Germinal center (tissue), 1 donor: ENCODE data around the gene LTBP1.
A peak's percentile ranks its signal among the peaks of the same experiment; 100 is the strongest.
"Not testable (repeated sequence)": the region's sequence is repeated elsewhere in the genome, so short reads cannot be mapped to it uniquely, and the experiment has no call there.

Experiments used
- DNase-seq: peaks from one replicate; pipeline ENCODE4 v3.0.0; 2012; ENCODE audit warnings: mixed read lengths, low spot score

The LTBP1 gene

DNA sequence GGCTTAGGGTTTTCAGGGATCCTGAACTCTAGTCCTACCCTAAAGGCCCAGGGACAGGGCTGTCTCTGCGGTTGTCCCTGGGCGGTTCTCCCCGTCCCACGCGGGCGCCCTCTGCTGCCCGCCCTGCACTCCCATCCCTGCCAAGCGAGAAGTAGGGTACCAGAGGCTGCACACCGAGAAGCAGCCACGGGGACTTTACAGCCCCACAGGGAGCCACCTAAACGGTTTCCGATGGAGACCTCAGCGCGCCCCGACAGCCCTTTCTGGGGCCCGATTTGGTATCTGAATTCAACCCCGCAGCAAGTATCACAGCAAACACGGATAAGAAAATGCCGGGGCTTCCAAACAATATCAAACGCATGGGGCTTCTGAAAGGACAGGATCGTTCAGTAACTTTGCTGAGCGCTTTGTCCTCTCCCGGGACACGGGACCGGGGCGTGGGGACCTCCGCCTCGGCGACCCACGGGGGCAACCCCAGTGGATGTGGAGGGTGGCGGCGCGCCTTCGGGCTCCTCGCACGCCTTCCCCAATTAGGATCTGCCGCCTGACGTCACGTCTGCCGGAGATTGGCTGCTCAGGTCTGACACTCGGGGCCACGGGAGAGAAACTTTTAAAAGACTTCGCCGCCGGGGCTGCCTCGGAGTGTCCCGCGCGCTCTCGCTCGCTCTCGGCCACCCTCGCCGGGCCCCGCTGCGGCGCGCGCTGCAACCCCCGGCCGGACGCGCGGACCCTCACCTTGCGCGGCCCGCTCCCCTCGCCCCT, at the start of gene LTBP1:
TSS of gene LTBP1 (plus strand) at position 640 of the 762 bp plus-strand sequence. CDS start 372 bp downstream, outside the sequence.
- DNase-seq = peak; percentile 87

- no peak for DNase-seq
These were observed 46.3 kb upstream of the LTBP1 start for GRCh38 chr2:32900246-32900973.

GRCh38 chr2:32901313-32901712, 45.4 kb upstream of the LTBP1 start:
- DNase-seq = no peak

- no peak for DNase-seq
These were observed 44.6 kb upstream of the LTBP1 start for GRCh38 chr2:32902174-32902573.

GRCh38 chr2:32902986-32903385, 43.8 kb upstream of the LTBP1 start:
- no peak for DNase-seq

DNA sequence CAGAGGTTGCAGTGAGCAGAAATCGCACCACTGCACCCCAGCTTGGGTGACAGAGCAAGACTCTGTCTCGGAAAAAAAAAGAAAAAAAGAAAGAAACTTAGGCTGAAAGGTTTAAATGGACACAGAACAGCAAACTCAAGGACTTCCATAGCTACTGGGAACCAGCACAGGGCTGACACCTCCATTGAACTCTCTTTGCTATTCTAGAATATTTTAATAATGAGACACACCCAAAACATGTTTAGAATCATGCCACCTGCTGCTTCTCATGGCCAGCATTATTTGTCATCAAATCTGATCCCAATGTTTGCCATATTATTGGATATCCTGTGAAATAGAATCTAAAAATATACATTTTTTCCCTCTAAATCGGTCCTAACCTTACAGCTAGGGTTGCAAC, 42.7 kb upstream of the LTBP1 start:
- DNase-seq = no peak

DNA sequence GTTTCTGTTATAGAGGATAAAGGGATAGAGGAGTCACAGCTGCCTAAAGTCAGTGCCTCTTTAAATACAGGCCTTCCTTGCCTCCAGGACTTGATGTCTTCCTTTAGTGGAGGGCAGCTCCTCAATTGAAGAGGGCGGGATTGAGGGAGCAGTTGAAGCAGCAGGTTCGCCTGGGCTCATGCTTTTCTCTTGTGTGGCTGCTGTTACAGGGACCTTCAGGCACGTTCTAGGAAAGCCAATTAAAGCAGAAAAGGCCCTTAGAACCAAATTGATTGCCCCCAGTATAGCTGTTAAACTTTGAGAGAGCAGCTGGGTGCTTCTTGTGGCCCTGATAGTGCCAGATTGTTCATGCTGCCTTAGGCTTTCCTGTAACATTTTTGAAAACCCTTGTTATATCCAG, 42.0 kb upstream of the LTBP1 start:
- no peak for DNase-seq

- DNase-seq = no peak
These were observed 41.5 kb upstream of the LTBP1 start for GRCh38 chr2:32905270-32905669.

DNA sequence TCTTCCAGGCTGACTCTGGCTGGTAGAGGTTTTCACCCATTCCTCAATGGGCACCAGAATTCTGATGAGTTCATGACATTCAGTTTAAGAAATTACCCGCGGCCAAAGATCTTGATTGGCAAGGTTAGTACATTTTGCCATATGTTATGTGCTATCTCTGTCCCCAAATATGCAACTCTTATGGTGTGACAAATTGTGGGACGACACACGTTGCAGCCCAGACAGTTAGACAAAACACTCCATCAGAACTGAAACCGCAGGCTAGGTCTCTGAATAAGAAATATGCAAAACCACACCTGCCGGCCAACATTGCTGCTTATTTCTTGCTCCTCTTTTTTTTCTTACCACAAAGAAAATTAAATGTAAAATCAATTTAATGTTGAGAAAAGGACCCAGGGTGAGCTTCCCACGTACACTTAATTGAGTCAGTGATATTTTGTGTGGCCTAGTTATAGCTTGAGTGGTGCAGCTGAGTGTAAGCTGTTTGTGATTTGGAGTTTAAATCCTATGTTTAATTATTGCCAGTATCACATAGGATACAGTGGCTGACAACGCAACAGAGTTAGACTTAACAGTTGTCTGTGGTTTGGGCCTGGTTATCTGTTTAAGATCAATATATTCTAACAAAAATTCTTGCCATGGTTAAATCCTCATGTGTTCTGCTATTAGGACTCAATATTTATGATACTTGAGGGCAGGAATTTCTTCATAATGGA, 35.7 kb upstream of the LTBP1 start:
- peak; percentile 34 for DNase-seq

DNA sequence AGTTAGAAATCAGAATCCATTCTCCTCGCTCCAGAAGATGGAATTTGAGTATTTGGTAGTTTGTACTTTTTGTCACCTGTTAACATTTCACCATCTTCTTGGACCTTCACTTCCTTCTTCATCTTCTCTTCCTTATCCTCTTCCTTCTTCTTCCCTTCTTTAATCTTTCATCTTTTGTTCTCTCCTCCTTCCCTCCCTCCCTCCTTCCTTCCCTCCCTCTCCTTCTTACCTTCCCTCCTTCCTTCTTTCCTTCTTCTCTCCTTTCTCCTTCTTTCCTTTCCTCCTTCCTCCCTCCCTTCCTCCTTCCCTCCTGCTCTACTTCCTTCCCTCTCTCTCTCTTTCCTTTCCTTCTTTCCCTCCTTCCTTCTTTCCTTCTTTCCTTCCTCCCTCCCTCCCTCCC, 31.1 kb upstream of the LTBP1 start:
- no peak for DNase-seq

DNA sequence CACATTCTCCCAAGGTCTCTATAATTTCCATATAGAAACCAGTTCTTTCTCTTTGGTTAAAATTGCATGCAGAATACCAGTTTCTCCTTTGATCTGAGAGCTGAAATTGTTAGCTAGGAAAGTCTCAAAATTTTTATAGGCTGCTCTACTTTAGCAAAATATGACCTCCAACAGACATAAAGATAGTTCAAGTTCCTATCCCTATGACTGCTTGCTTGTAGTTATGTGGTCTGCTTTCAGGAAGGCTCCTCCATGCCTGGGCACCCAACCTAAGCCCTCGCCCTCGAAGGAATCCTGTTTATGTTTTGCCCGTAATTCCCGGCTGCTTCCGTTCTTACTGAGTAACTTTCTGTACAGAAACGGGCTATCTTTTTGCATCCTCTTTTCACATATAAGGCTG, 28.0 kb upstream of the LTBP1 start:
- DNase-seq = no peak

GRCh38 chr2:32919901-32920300, 26.9 kb upstream of the LTBP1 start:
- not testable (repeated sequence) for DNase-seq

- not testable (repeated sequence) for DNase-seq
These were observed 25.3 kb upstream of the LTBP1 start for GRCh38 chr2:32921486-32921885.

- DNase-seq = no peak
These were observed 24.3 kb upstream of the LTBP1 start for GRCh38 chr2:32922501-32922900.

GRCh38 chr2:32923109-32923508, 23.6 kb upstream of the LTBP1 start:
- no peak for DNase-seq

DNA sequence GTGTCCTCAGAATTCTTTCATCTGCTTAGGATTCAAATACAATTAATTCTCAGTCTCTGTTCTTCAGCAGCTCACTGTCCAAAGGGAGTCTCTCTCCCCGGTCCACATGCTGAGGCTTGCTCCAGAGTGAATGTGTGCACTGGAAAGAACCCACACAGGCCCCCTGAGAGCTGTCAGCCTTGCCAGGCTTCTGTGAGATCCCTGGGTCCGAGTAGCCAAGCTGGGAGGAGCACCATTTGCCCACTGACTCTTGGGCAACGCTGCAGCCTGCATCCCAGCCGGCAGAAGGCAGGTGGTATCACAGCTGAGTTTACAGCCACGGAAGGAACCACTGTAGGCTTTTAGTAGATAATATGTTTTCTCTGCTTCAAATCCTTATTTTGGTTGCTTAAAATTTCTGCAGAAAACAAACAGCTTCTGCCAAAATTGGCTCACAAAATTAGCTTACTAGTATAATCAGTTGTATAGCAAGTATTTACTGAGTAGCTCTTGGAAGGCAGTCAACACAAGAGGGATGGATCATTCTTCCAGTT, 21.4 kb upstream of the LTBP1 start:
- DNase-seq = no peak

DNA sequence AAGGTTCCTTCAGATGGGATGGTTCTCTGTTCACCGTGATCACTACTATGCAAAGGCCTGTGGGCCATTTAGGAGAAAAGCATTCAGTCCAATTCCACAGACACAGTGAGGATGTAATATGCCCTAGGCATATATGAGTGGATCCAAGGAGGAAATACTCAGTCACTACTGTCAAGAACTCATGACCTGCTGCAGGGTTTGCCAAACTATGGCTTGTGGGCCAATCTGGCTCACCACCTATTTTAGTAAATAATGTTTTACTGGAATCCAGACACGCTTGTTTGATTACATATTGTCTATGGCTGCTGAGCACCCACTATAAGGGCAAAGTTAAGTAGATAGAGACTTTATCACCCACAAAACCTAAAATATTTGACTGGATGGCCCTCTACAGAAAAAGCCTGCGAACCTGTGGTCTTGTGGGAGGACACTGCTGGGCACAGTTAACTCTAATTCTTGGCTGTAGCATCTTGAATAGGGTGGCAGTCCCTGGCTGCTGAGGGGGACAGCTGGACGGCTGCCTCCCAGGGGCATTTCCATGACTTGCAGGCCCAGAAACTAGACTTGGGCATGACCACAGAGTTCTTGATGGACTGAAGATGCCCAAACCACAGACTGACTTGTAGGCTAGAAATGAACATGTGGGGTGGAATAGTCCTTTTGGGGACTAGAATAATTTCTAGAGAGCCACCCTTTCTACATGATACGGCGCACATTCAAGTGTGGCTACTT, 20.6 kb upstream of the LTBP1 start:
- no peak for DNase-seq

GRCh38 chr2:32926708-32927084, 20.1 kb upstream of the LTBP1 start:
- DNase-seq = no peak

- DNase-seq = no peak
These were observed 16.3 kb upstream of the LTBP1 start for GRCh38 chr2:32930436-32930835.

DNA sequence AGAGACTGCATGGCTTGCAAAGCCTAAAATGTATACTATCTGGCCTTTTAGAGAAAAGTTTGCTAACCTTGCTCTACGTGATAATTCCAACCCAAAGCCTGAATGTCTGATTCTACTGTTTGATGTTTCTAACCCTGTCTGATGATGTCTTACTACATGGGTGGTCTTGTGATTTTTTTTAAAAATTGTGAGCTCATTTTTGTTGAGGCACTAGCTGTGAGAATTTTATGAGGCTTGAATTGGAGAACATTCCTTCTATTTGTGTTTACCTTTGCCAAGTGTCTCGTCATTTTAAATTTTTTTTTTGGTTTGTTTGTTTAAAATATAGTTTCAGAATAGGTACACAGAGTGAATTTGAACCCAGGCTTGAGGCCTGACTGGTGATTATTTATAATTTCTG, 15.2 kb upstream of the LTBP1 start:
- DNase-seq = no peak

DNA sequence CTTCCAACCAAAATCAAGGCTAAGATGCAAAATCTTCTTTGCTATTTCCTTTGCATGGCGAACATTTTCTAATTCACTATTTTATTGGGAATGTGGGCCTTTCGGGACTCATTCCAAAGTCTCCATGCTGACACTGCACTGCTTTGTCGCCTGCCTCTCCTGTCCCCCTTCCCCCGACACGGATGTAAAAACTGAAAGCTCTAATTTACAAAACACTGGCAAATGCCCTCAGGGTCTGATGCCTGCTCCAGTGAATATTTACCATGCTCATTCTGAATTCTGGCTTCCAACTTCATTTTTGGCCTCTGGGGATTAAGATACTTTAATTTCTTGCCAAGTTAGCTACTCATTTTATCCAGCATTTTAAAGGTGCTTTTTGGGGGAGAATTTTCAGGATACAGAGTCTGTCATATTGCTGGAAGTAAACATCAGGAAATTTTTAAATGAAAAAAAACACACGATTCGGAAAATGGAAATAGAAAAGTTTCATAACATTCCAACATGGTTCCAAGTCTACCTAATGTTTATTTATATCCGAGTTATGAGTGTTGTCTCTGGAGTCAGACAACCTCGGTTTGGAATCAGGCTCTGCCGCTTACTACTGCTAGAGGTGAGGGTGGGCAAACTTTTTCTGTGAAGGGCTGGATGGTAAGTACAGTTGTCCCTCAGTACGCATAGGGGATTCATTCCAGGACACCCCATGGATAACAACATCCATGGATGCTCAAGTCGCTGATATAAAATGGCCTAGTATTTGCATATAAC, 14.6 kb upstream of the LTBP1 start:
- DNase-seq = no peak
